Suprapubic skin (tissue), 4 donors: Measurements from ENCODE around the gene EPC1.

Source experiments
- CTCF ChIP-seq, 2 donors: fragments of 200-600 bp in 1 of 2; fragments of 450-650 bp in 1 of 2; sonication (generic) in 1 of 2; IDR thresholded peaks; one replicate each; pipeline ENCODE4 v1.5.1; 2016 to 2019; ENCODE audit warnings: antibody characterized with exemption in 2 of 2, mild to moderate bottlenecking in 1 of 2, moderate library complexity in 1 of 2
- POLR2A ChIP-seq, 2 donors: fragments of 450-650 bp; IDR thresholded peaks; one replicate each; pipeline ENCODE4 v1.6.1; 2017; ENCODE audit warnings: antibody characterized with exemption in 2 of 2, mild to moderate bottlenecking in 2 of 2, moderate library complexity in 2 of 2
- POLR2AphosphoS5 ChIP-seq, 3 donors: sonication (generic); formaldehyde crosslinking; IDR thresholded peaks; one replicate each; pipeline ENCODE4 v1.6.1; 2017; ENCODE audit warnings: antibody characterized with exemption in 3 of 3

- TF ChIP-seq CTCF (IDR thresholded peaks at IDR 0.05), result no peak
- no peak for TF ChIP-seq POLR2AphosphoS5 (IDR thresholded peaks at IDR 0.05)
- no peak for TF ChIP-seq POLR2A (IDR thresholded peaks at IDR 0.05)
Measured at GRCh38 chr10:32234471-32234870, 112.5 kb downstream of the EPC1 start.
